Inflammatory macrophage (primary cell): Measurements from ENCODE around the gene DNAAF1.
A peak's percentile ranks its signal among the peaks of the same experiment; 100 is the strongest.
"Not testable (repeated sequence)": the region's sequence is repeated elsewhere in the genome, so short reads cannot be mapped to it uniquely, and the experiment has no call there.

ENCODE experiments used
- DNase-seq, 2 donors: peaks; one replicate each; pipeline ENCODE4 v3.0.0-alpha.2; 2020 to 2022

The DNAAF1 gene

GRCh38 chr16:84212154-84212553 is 67.0 kb downstream of the DNAAF1 start:
- peak in 1 of 2 donors; percentile 7 for DNase-seq

GRCh38 chr16:84212631-84213030 is 67.5 kb downstream of the DNAAF1 start:
- DNase-seq, result no peak

GRCh38 chr16:84214451-84215066 is 69.5 kb downstream of the DNAAF1 start:
- DNase-seq, result peak; percentile 20 to 36

GRCh38 chr16:84215531-84215930 is 70.4 kb downstream of the DNAAF1 start:
- no peak for DNase-seq

- DNase-seq, result not testable (repeated sequence)
Observed at GRCh38 chr16:84216144-84216543, 71.0 kb downstream of the DNAAF1 start.

- DNase-seq, result no peak
Observed at GRCh38 chr16:84218176-84218823, 73.2 kb downstream of the DNAAF1 start.

- DNase-seq, result no peak
Observed at GRCh38 chr16:84218956-84219355, 73.8 kb downstream of the DNAAF1 start.

GRCh38 chr16:84220851-84221250 is 75.7 kb downstream of the DNAAF1 start:
- no peak for DNase-seq

GRCh38 chr16:84223456-84223855 is 78.3 kb downstream of the DNAAF1 start:
- DNase-seq, result no peak

- no peak for DNase-seq
Observed at GRCh38 chr16:84224554-84224953, 79.4 kb downstream of the DNAAF1 start.

- DNase-seq, result no peak
Observed at GRCh38 chr16:84225126-84225525, 80.0 kb downstream of the DNAAF1 start.

GRCh38 chr16:84225571-84225970 is 80.5 kb downstream of the DNAAF1 start:
- no peak for DNase-seq

GRCh38 chr16:84226026-84226425 is 80.9 kb downstream of the DNAAF1 start:
- DNase-seq, result no peak
